Pancreas (tissue), 10 donors: ENCODE results near the gene RIMBP2. TPM values are rescaled to one million over a fixed set of nuclear protein-coding genes. Genes with fewer than 3 reads are reported as not detected.

Experiments
- ATAC-seq, 4 donors: fragments of 200-7000 bp; cut with Tn5 transposase; one replicate each; pipeline versions ENCODE4 v1.8.0 to v1.9.1; 2020; ENCODE audit warnings: mild to moderate bottlenecking in 4 of 4, moderate library complexity in 4 of 4
- DNase-seq, 6 donors: peaks; one replicate each; pipeline ENCODE4 v3.0.0-alpha.2; 2020
- FAIRE-seq: peaks from 2 replicates; lab custom pipeline; 2012; peaks lifted over from hg19 to GRCh38; lab: Jason Lieb, UNC
- H3K27ac ChIP-seq, 4 donors: fragments of 200-600 bp; sonication (generic); 1 replicate in 3 of 4; 2 replicates in 1 of 4; pipeline versions ENCODE4 v1.5.0 to v1.8.0; 2020
- H3K27me3 ChIP-seq, 4 donors: fragments of 200-600 bp; one replicate each; pipeline ENCODE4 v1.8.0; 2021
- H3K36me3 ChIP-seq, 3 donors: fragments of 200-600 bp; sonication (generic) in 1 of 3; one replicate each; pipeline versions ENCODE4 v1.5.0 to v1.8.0; 2020 to 2021
- H3K4me1 ChIP-seq, 3 donors: fragments of 200-600 bp; one replicate each; pipeline ENCODE4 v1.8.0; 2021
- H3K4me3 ChIP-seq, 4 donors: fragments of 200-600 bp; sonication (generic) in 2 of 4; one replicate each; pipeline versions ENCODE4 v1.5.0 to v1.8.0; 2020 to 2021
- H3K9me3 ChIP-seq, 4 donors: fragments of 200-600 bp; one replicate each; pipeline ENCODE4 v1.8.0; 2021
- CTCF ChIP-seq, 4 donors: fragments of 200-600 bp; sonication (generic) in 3 of 4; IDR thresholded peaks; one replicate each; pipeline versions ENCODE4 v1.5.0 to v1.8.0; 2021; ENCODE audit warnings: antibody characterized with exemption in 4 of 4
- WGBS, 2 donors: extraction: QIAGEN DNeasy Blood & Tissue Kit; methylation state at CpG; one replicate each; pipeline ENCODE4 v1.1.7; 2013; 5-methylcytosine and 5-hydroxymethylcytosine counted together
- intact Hi-C, 3 donors: fragments of 100-400 bp; cut with DNase I; formaldehyde crosslinking; loops; one replicate each; pipeline versions ENCODE4 v1.11.1 to v1.14.2; 2022
- polyA plus RNA-seq, 2 donors: library from polyadenylated mRNA; stranded (reverse); fragments of 200-250 nt; gene quantifications; one replicate each; pipeline ENCODE4 v1.2.3, GENCODE V29; 2013
- total RNA-seq, 6 donors: library from RNA; stranded (reverse); fragmentation: NEBNext Ultra II Directional in 4 of 6; extraction: Animal tissue kit (Norgen Biotek cat#: 25700) in 4 of 6; gene quantifications; one replicate each; pipeline versions ENCODE4 v1.2.1 to v1.2.4, GENCODE V29; 2021 to 2023
- donor health status: healthy with polysubstance abuse.
- donor health status: DM: no; HTN: no; CAD: no; lungs with moderate emphysema.
- donor health status: DM: no; HTN: no; CAD: no.
- donor health status: control.
- donor health status: control.
- donor health status: Bipolar disorder and iron deficiency.
- donor health status: DM: yes; HTN: yes; CAD: no.
- donor health status: DM: no; HTN: no; CAD: no.
- donor health status: DM: no; HTN: no; CAD: no.
- donor health status: DM: yes; HTN: yes; CAD: no.

RIMBP2 gene
- 1 to 10 TPM; 1.6 to 6.3 (median 3.3) TPM for total RNA-seq
- polyA plus RNA-seq: 10 to 100 TPM in 1 of 2 donors, 1 to 10 TPM in 1; 4.3 to 14.9 TPM

DNA sequence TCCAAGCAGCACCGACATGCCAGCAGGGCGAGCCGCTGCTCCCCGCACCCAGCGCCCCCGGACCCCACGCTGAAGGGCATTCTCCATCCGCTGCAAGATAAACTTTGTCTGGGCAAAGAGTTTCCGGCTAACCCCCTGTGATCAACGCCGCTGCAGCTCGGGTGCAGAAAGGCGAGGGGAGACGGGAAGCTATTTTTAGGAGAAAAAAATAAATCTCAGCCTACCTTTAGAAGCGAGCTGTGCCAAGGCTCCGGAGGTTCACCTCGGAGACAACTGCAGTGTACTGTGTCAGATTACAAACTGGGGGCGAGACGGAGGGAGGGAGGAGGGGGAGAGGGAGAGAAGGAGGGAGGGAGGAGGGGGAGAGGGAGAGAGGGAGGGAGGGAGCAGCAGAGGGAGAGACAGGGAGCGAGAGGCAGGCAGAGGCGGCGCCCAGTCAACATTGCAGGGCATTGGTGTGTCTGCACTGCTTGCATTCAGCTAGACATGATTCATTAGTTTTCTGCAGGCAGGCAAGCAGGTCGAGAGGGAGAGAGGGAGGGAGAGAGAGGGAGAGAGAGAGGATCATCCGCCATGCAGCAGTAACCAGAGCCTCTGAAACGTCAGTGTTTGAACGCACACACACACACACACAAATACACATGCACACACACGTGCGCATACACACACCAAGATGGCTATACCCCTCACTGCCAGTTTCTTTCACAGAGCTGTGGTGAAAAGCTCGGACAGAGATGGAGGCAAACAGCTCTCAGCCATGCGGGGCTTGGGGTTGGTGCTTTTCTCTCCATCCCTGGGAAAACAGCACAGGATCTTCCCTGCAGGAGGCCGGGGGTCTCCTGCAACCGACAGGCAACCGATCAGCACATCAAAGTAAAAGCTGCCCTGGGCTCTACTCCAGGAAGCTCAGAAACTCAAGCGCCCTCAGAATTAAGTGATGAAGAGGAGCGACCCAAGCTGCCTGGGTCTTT, at the start of gene RIMBP2:
RIMBP2 (minus strand) TSS at position 302 of the 971 bp plus-strand sequence. CDS start 237,286 bp downstream, outside the sequence.
- FAIRE-seq (no peak), ATAC-seq (peak in 3 of 4 donors; percentile 61 to 68 (median 65)), DNase-seq (no peak)
- Histone ChIP-seq H3K4me1 (no peaks in the 10 kb centered on the region), H3K4me3 (peak within 1 kb of the TSS in 1 of 4 donors; percentile 25), H3K27me3 (peaks cover 0 to 11% (median 1%) of the 10 kb centered on the region in 4 donors), H3K27ac (no peak within 1 kb of the TSS), H3K9me3 (no peaks in the 10 kb centered on the region), H3K36me3 (no peaks in the 10 kb centered on the region)
- TF ChIP-seq CTCF (IDR thresholded peaks at IDR 0.05): no peak
- intact Hi-C loops: no loop called here
- WGBS, 2 donors: 1% methylated on average over 35 of the region's 35 CpGs

DNA sequence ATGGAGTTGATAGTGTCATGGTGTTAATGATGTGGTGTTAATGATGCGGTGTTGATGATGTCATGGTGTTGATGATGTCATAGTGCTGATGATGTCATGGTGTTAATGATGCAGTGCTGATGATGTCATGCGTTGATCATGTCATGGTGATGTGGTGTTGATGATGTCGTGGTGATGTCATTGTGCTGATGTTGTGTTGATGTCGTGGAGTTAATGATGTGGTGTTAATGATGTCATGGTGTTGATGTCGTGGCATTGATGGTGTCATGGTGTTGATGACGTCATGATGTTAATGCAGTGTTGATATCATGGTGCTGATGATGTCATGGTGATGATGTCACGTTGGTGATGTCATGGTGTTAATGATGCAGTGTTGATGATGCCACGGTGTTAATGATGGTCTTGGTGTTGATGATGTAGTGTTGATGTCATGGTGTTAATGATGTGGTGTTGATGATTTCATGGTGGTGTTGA, 49.1 kb upstream of the RIMBP2 start:
- Histone ChIP-seq H3K4me3 (no peak overlapping the region), H3K36me3 (no peaks in the 10 kb centered on the region), H3K4me1 (no peaks in the 10 kb centered on the region), H3K9me3 (no peaks in the 10 kb centered on the region), H3K27ac (no peak overlapping the region), H3K27me3 (no peaks in the 10 kb centered on the region)
- ATAC-seq (no peak), FAIRE-seq (no peak), DNase-seq (no peak)
- 72 to 81% methylated on average over 8 of the region's 8 CpGs for WGBS, 2 donors
- no peak for TF ChIP-seq CTCF (IDR thresholded peaks at IDR 0.05)
- intact Hi-C loops: no loop called here

GRCh38 chr12:130764475-130765185, 48.5 kb upstream of the RIMBP2 start:
- FAIRE-seq: no peak

GRCh38 chr12:130764073-130764472, 48.0 kb upstream of the RIMBP2 start:
- 89 to 93% methylated on average over 4 of the region's 4 CpGs for WGBS, 2 donors
- H3K4me1 ChIP-seq: no peaks in the 10 kb centered on the region
- ATAC-seq (no peak), FAIRE-seq (no peak), DNase-seq (no peak)
- H3K27me3 ChIP-seq: no peaks in the 10 kb centered on the region
- no peaks in the 10 kb centered on the region for H3K36me3 ChIP-seq
- no peaks in the 10 kb centered on the region for H3K9me3 ChIP-seq
- no peak for TF ChIP-seq CTCF (IDR thresholded peaks at IDR 0.05)
- H3K4me3 ChIP-seq: no peak overlapping the region
- H3K27ac ChIP-seq: no peak overlapping the region
- intact Hi-C loops: no loop called here

More at GRCh38 chr12:130764475-130765185, 48.5 kb upstream of the RIMBP2 start:
- intact Hi-C loops: no loop called here
- H3K4me1 ChIP-seq: no peaks in the 10 kb centered on the region
- no peaks in the 10 kb centered on the region for H3K9me3 ChIP-seq
- H3K36me3 ChIP-seq: no peaks in the 10 kb centered on the region
- ATAC-seq (no peak), DNase-seq (no peak)
- no peak overlapping the region for H3K27ac ChIP-seq
- no peaks in the 10 kb centered on the region for H3K27me3 ChIP-seq
- 78 to 94% methylated on average over 14 of the region's 14 CpGs for WGBS, 2 donors
- TF ChIP-seq CTCF (IDR thresholded peaks at IDR 0.05): no peak
- no peak overlapping the region for H3K4me3 ChIP-seq
